Motor neuron (in vitro differentiated cells): ENCODE results near the gene ZGRF1. TPM values are rescaled to one million over a fixed set of nuclear protein-coding genes. Genes with fewer than 3 reads are reported as not detected.
"Not testable (repeated sequence)": the region's sequence is repeated elsewhere in the genome, so short reads cannot be mapped to it uniquely, and the experiment has no call there.

Experiments used
- ATAC-seq, 8 experiments: fragments of 200-7000 bp; cut with Tn5 transposase; replicated peaks in 6 of 8; 2 replicates each; pipeline ENCODE4 v1.8.0; 2021; ENCODE audit warnings: mild to moderate bottlenecking in 8 of 8, moderate library complexity in 8 of 8
- H3K27ac ChIP-seq, 2 donors: fragments of 250-450 bp; sonication (Bioruptor Pico); 2 replicates each; pipeline ENCODE4 v1.9.0; 2021; ENCODE audit warnings: antibody characterized with exemption in 2 of 2, mild to moderate bottlenecking in 2 of 2, moderate library complexity in 1 of 2
- H3K4me1 ChIP-seq, 2 donors: fragments of 250-450 bp; sonication (Bioruptor Pico); replicated peaks in 1 of 2; 2 replicates each; pipeline ENCODE4 v1.6.1; 2021; ENCODE audit warnings: antibody characterized with exemption in 2 of 2, mild to moderate bottlenecking in 2 of 2, moderate library complexity in 1 of 2
- H3K4me3 ChIP-seq, 5 donors: fragments of 250-450 bp; sonication (Bioruptor Pico); 2 replicates each; pipeline ENCODE4 v1.9.0; 2021; ENCODE audit warnings: antibody characterized with exemption in 5 of 5, mild to moderate bottlenecking in 5 of 5, moderate library complexity in 4 of 5
- WGBS, 10 experiments: fragments of 450-650 bp; shearing (Covaris generic); methylation state at CpG; one replicate each; pipeline ENCODE4 v1.0.0; 2022; 5-methylcytosine and 5-hydroxymethylcytosine counted together
- in situ Hi-C, 9 experiments: fragments of 400-800 bp; cut with MboI; loops; one replicate each; pipeline ENCODE4 v1.15.0; 2021; ENCODE audit warnings: low sequenced_read_pairs in 9 of 9, low pct_unique_long_range_greater_than_20kb in 2 of 9; ENCODE audit not compliant: unreplicated experiment in 9 of 9
- total RNA-seq, 8 experiments: library from RNA; unstranded; fragments of 300-600 nt; gene quantifications; 2 replicates each; pipeline versions ENCODE4 v1.2.3 to v1.2.4, GENCODE V29; 2022

ZGRF1 gene
- total RNA-seq, 8 experiments from 2014 or later = 2.0 to 20.5 (median 7.6) TPM

DNA sequence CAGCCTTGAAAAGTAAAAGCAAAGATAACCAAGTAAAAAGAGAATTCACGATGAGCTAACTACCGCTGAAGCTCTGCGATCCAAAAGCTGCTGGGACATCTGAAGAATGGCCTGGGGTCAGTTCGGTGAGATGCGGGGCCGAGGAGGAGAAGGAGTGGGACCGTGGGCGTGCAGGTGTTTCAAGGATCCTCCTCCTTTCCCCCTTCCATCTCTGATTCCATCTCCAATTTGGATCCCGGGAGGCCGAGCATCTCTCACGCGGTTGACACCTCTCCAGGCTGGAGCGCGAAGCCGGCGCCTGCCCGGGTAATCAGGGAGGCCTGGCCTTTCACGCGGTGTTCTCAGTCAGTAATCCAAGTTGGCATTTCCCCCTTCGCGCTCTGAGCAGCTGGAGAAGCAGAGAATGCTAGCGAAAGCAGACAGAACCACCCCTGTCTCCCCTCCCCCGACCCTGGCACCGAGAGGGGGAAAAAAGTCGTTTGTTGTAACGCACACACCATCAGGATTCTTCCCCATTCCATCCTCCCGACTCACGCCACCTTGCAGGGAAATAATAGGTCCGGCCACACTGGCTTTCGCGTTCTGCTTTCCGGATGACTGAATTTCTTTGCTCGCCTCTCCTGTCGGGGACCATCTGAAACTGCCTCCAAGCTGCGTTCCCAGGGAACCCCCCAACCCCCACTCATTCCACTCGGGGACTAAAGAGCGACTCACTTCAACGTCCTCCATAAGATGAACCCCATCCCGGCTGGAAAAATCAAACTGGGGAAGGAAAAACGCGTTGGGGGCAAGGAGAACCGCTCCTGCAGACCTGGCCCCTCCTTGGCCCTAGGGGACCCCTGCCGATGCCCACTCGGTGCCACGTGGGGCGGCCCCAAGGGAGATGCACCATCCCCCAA lies 127.2 kb downstream of the ZGRF1 start:
- Histone ChIP-seq H3K4me3 (peak overlapping the region; percentile 21 to 36 (median 26)), H3K4me1 (peaks cover 21 to 54% of the 10 kb centered on the region in 2 donors), H3K27ac (peak overlapping the region in 1 of 2 donors; percentile 53)
- in situ Hi-C loops = loop anchor here in 7 of 9 experiments (25.0 kb wide), 1 partner anchor 172 kb away; no protein-coding TSS in a partner anchor
- peak in 7 of 8 experiments; percentile 19 to 57 (median 36) for ATAC-seq
- WGBS, 10 experiments = 0 to 33% (median 7%) methylated on average over 2 to 13 of the region's 46 CpGs; no CpG with 5 or more reads in 1 of the 10 experiments

DNA sequence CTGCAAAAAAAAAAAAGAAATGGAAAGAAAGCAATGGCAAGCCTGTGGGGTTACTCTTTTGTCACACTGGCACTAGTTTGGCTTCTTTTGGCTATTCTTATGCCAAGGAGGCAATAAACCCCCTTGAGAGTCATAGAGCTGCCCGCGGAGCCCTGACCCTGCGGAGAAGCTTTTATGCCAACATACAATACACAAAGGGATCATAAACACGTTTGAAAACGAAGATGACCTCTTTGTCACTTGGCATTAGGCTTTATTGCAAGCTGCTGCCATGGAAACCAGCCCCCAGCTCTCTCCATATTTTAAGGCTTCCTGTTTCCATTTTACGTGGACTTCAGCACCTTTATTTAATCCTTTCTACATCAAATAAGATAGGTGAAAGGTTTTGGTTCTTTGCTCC lies 128.4 kb downstream of the ZGRF1 start:
- in situ Hi-C loops = loop anchor here in 7 of 9 experiments (25.0 kb wide), 1 partner anchor 171 kb away; no protein-coding TSS in a partner anchor
- H3K4me3 ChIP-seq = peak overlapping the region in 2 of 5 donors; percentile 0 to 7
- ATAC-seq = no peak
- H3K4me1 ChIP-seq = peaks cover 21 to 48% of the 10 kb centered on the region in 2 donors
- whole genome bisulfite sequencing, 10 experiments = 0 to 24% (median 9%) methylated on average over 1 to 5 of the region's 6 CpGs; no CpG with 5 or more reads in 2 of the 10 experiments
- H3K27ac ChIP-seq = no peak overlapping the region

DNA sequence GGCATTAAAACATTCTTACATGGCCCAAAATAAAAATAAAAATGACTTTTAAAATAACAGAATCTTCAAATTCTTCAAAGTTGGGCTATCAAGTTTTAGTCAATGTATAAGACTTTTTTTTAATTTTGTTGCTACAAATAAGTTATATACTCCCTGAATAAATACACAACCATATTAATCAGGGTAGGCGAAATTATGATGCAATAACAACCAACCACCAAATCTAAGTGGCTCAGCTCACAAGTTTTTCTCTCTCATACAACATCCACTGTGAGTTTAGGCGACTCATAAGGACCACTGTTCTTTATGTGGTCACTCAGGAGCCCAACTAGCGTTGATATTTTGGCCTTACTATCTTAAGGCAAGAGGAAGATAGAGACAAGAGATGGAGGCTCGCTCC lies 131.9 kb downstream of the ZGRF1 start:
- no peak overlapping the region for H3K4me3 ChIP-seq
- peaks cover 14 to 20% of the 10 kb centered on the region in 2 donors for H3K4me1 ChIP-seq
- in situ Hi-C loops = loop anchor here in 7 of 9 experiments (25.0 kb wide), 1 partner anchor 168 kb away; no protein-coding TSS in a partner anchor
- H3K27ac ChIP-seq = no peak overlapping the region
- 20 to 100% (median 78%) methylated on average over 1 to 4 of the region's 4 CpGs; no CpG with 5 or more reads in 1 of the 10 experiments for WGBS, 10 experiments
- ATAC-seq = no peak

DNA sequence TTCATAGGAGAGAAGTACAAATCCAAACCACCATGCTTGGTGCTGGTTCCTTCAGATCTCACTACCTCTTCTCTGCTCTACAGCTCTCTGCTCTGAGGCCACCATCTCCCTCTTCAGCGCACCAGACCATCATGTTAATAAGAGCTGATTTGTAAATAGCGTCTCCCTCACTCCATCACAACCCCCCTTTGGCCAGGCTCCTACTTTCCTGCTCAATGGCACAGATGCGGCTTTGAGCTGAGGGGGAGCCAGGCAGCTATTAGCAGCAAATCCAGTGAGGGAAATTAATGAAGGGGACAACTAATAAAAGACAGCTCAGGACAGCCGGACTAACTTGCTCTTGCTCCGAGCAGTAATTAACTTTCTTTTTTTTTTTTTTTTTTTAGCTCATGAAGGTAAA lies 133.8 kb downstream of the ZGRF1 start:
- in situ Hi-C loops = loop anchor here in 7 of 9 experiments (25.0 kb wide), 1 partner anchor 166 kb away; no protein-coding TSS in a partner anchor
- H3K4me1 ChIP-seq = peaks cover 0 to under 1% of the 10 kb centered on the region in 2 donors
- WGBS, 10 experiments = 30 to 100% (median 56%) methylated on average over 1 to 5 of the region's 5 CpGs; no CpG with 5 or more reads in 1 of the 10 experiments
- no peak overlapping the region for H3K4me3 ChIP-seq
- ATAC-seq = no peak
- H3K27ac ChIP-seq = no peak overlapping the region

GRCh38 chr4:112492321-112492720 lies 144.4 kb downstream of the ZGRF1 start:
- 12 to 87% (median 69%) methylated on average over 1 to 7 of the region's 7 CpGs for WGBS, 10 experiments
- no peaks in the 10 kb centered on the region for H3K4me1 ChIP-seq
- ATAC-seq = no peak
- no peak overlapping the region for H3K4me3 ChIP-seq
- in situ Hi-C loops = no loop called here
- no peak overlapping the region for H3K27ac ChIP-seq

DNA sequence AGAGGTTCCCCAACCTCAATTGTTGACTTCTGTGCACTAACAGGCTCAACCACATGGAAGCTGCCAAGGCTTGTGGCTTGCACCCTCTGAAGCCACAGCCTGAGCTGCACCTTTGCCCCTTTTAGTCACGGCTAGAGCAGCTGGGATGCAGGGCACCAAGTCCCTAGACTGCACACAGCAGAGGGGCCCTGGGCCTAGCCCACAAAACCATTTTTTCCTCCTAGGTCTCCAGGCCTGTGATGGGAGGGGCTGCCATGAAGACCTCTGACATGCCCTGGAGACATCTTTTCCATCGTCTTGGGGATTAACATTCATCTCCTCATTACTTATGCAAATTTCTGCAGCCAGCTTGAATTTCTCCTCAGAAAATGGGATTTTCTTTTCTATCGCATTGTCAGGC lies 145.9 kb downstream of the ZGRF1 start:
- H3K4me1 ChIP-seq, H3K27ac ChIP-seq, H3K4me3 ChIP-seq, ATAC-seq, in situ Hi-C loops: not testable (repeated sequence)
- WGBS, 10 experiments = 40 to 100% (median 95%) methylated on average over 1 to 3 of the region's 3 CpGs; no CpG with 5 or more reads in 2 of the 10 experiments

Other genes starting within 250 kb of the ZGRF1 start
- gene NEUROG2, start 120.7 kb downstream of the ZGRF1 start, total RNA-seq = 10 to 100 TPM in 4 of 8 experiments, under 1 TPM in 1, not detected in 3; 0.43 to 25.3 (median 13.6) TPM
- 10 to 100 TPM; 35.9 to 70.3 (median 50.7) TPM for gene LARP7, start 234 bp upstream of the ZGRF1 start, total RNA-seq